ENCODE results near the gene TEKT1.

TEKT1 gene

DNA sequence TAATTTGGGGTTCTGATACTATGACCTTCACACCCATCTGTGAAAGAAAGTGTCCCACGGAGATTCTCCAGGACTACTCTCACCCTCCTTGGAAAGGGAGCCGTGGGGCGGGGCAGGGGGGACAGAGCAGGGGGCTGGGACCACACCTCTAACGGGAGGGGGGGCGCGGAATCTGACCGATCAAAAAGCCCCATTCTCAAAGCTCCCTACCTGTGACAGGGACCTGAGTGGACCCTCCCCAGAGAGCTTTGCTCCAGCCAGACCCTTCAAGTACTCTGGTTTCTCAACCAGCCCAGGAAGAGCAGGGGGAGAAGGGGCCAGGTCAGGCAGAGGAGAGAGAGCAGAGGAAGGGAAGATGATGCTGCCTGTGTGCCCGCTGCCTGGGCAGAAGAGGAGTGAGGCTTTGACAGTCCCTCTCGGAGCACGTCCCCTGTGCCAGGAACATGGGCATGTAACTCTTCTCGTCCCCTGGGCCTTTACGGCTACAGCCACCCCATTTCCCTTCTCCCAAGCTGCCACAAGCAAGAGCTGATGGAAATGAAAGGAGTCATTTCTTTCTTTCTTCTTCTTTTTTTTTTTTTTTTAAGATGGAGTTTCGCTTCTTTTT lies 75.0 kb downstream of the TEKT1 start:
- DNase-seq = no peak

DNA sequence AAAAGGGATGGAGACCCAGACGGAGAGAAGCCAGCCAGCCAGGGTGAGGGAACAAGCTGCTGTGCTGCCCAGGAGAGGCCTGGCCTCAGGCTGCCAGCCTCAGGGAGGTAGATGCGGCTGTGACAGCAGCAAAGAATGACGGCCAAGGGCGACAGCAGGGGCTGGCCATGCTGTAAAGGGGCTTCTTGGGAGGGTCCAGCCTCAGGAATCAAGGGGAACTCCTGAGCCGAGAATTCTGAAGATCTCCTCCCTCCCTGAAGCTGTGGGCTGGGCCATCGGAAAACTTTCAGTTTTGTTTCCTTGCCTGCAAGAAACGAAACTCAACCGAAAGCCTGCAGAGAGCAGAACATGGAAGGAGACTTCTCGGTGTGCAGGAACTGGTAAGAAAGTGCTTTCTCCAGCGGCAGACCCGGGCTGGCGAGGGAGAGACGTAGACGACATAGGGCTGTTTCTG lies 75.8 kb downstream of the TEKT1 start, which contains the start of gene XAF1:
Gene XAF1, plus strand, starts transcription at position 316 of the 454 bp plus-strand sequence. Its CDS starts 33 bp downstream, at position 349.
- no peak for DNase-seq

DNA sequence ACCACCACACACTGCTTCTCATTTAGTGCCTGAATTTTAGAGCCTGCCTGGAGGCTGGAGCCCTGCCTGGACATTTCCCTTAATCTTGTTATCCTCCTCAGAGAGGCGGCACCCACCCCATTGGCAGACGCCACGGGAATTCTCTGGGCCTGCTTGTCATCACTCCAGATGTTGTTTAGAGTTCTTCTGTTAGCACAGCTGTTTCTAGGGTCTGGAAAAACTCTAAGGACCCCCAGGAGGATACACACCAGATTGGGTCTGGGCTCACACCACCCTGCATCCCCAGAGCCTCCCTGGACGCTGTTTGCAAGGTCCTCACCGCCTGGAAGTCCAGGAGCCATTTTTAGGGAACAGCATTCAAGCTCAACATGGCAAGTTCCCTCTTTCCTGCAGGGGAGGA lies 76.2 kb downstream of the TEKT1 start:
- no peak for DNase-seq

DNA sequence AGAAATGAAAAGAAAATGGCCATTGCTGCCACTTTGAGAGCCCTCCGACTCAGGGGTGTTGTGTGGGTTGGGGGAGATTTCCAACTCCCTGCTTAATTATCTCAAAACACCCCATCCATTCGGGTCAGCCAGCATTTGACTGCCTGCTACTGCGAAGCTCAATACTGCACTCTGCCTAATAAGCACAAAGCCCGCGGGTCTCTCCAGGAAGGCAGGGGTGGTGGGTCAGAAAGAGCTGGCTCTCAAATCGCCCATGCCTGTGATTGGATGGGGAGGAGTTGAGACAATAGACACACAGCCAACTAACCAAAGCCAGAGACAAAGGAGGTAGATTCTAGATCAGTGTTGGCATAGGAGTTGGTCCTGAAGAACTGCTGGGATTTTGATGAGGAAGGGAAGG lies 78.0 kb downstream of the TEKT1 start:
- no peak for DNase-seq

DNA sequence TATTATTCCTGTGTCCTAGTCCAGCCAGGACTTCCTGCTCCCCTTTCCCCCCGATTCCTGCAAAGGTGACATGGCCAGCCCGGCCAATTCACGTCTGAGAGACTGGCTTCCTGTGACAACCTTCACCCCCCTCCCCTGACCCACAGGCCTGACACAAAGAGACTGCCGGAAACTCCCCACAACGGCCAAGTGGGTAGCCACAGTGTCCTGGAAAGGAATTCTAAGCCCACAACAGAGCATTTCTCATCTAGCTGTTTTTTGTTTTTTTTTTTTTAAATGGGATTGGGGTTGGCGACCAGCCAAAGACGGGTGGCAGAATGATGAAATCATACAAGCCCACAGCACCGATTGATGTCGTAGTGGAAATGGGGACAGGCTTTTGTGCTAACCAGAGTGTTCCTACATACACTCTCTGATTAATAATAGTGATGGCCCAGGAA lies 78.5 kb downstream of the TEKT1 start:
- no peak for DNase-seq

DNA sequence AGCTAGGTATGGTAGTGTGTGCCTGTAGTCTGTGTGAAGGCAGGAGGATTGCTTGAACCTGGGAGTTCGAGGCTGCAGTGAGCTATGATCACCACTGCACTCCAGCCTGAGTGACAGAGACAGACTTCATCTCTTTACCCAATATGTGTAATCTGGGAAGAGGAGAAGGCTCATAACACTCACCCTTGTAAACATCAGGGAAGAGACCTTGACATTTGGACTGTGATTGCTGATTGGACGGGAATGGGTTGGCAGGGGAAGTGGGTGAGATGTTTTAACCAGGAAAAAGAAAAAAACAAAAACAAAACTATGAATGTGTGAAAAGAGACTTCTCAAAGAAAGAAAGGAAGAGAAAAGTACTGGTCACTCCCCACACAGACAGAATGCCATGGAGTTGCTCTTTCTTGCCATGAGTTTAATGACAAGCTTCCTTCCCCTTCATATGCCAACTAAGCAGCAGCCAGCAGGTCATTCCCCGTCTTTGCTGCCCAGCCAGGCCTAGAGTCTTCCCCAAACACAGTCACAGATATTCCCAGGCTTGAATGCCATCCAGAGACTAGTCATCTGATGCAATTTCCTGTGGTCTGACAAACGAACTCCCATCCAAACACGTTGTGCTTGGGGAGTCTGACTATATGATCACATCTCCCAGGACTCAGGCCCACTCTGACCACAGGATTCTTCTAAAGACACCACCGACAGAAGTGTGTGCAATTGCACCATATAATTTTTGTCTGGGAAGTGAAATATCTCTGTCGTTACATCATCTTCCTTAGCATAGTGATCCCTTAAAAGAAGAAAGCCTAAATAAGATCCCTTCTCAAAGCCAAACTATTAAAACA lies 79.2 kb downstream of the TEKT1 start:
- no peak for DNase-seq

DNA sequence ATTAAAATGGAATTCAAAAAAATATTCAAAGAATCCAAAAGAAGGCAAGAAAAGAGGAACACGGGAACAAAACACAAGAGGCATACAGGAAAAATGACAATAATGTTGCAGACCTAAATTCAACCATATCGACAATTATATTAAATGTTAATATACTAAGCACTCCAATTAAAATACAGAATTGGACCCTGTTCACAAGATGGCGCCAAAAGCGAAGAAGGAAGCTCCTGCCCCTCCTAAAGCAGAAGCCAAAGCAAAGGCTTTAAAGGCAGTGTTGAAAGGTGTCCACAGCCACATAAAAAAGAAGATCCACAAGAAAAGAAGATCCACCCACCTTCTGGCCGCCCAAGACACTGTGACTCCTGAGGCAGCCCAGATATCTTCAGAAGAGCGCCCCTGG lies 82.0 kb downstream of the TEKT1 start:
- no peak for DNase-seq

DNA sequence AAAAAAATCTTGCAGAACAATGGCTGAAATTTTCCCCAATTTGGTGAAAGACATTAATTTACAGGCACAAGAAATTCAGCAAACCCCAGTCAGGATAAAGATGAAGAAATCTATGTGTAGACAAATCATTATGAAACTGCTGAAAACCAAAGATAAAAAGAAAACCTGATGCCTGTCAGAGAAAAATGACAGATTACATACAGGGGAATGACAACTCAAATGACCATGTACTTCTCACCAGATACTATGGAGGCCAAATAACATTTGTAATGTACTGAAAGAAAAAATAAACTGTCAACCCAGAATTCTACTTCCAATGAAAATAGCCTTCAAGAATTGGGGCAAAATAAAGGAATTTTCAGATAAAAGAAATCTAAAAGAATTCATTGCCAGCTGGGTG lies 82.9 kb downstream of the TEKT1 start:
- DNase-seq = no peak
